B cell (primary cell): ENCODE data around the gene FCER1A. TPM values are rescaled to one million over a fixed set of nuclear protein-coding genes. Genes with fewer than 3 reads are reported as not detected.

ENCODE experiments used
- ATAC-seq: fragments of 200-7000 bp; cut with Tn5 transposase; one replicate; pipeline ENCODE4 v1.10.0; 2021; ENCODE audit warnings: low read depth, mild to moderate bottlenecking, moderate number of reproducible peaks, moderate library complexity
- CTCF ChIA-PET: fragments of 350-600 bp; sonication (Branson Sonifier 250); formaldehyde crosslinking; loops from one replicate; lab custom pipeline; 2021; ENCODE audit warnings: antibody characterized with exemption, inconsistent platforms; lab: Charles Lee
- POLR2A ChIA-PET: fragments of 350-600 bp; sonication (Branson Sonifier 250); formaldehyde crosslinking; loops from one replicate; lab custom pipeline; 2021; ENCODE audit warnings: antibody characterized with exemption; lab: Charles Lee
- DNase-seq: peaks from one replicate; pipeline ENCODE4 v3.0.0; 2013
- H2AFZ ChIP-seq: 2 replicates; pipeline ENCODE4 v1.6.1; 2012; ENCODE audit warnings: mild to moderate bottlenecking, low read depth, low read length; ENCODE audit not compliant: insufficient read depth, poor library complexity, severe bottlenecking
- H3K27ac ChIP-seq, 2 donors: 1 replicate in 1 of 2; 2 replicates in 1 of 2; pipeline ENCODE4 v1.5.1; 2012 to 2013; ENCODE audit warnings: low read length in 2 of 2, mild to moderate bottlenecking in 2 of 2, moderate library complexity in 1 of 2
- H3K27me3 ChIP-seq, 4 experiments: fragments of 200-600 bp in 1 of 4; sonication (generic) in 1 of 4; replicated peaks in 1 of 4; 1 replicate in 2 of 4; 2 replicates in 2 of 4; pipeline versions ENCODE4 v1.6.1 to v1.7.0; 2013 to 2016; ENCODE audit warnings: low read length in 3 of 4, mild to moderate bottlenecking in 2 of 4, mixed read lengths in 1 of 4, moderate library complexity in 1 of 4; ENCODE audit not compliant: insufficient read depth in 4 of 4, control insufficient read depth in 3 of 4; ENCODE audit errors: control extremely low read depth in 1 of 4
- H3K36me3 ChIP-seq, 2 experiments: replicated peaks in 1 of 2; 1 replicate in 1 of 2; 2 replicates in 1 of 2; pipeline versions ENCODE4 v1.6.1 to v1.7.1; 2013; ENCODE audit warnings: low read length in 1 of 2; ENCODE audit not compliant: insufficient read depth in 2 of 2, control insufficient read depth in 1 of 2; ENCODE audit errors: control extremely low read depth in 1 of 2, extremely low read depth in 1 of 2
- H3K4me1 ChIP-seq, 2 donors: fragments of 200-600 bp in 1 of 2; sonication (generic) in 1 of 2; 1 replicate in 1 of 2; 2 replicates in 1 of 2; pipeline versions ENCODE4 v1.5.1 to v1.6.1; 2013 to 2017; ENCODE audit warnings: low read length in 2 of 2; ENCODE audit not compliant: control insufficient read depth in 2 of 2, insufficient read depth in 2 of 2
- H3K4me2 ChIP-seq: replicated peaks from 2 replicates; pipeline ENCODE3; 2012; ENCODE audit warnings: mild to moderate bottlenecking, low read depth, low read length; ENCODE audit not compliant: poor library complexity, severe bottlenecking
- H3K4me3 ChIP-seq, 5 experiments: fragments of 200-600 bp in 1 of 5; sonication (generic) in 1 of 5; 1 replicate in 3 of 5; 2 replicates in 2 of 5; pipeline versions ENCODE4 v1.5.1 to v1.7.0; 2011 to 2016; ENCODE audit warnings: low read length in 4 of 5, mild to moderate bottlenecking in 4 of 5, low read depth in 2 of 5, control low read depth in 1 of 5, moderate library complexity in 1 of 5; ENCODE audit not compliant: insufficient read depth in 1 of 5; ENCODE audit errors: control extremely low read depth in 1 of 5, extremely low read depth in 1 of 5
- H3K79me2 ChIP-seq: fragments of 200-600 bp; sonication (generic); one replicate; pipeline ENCODE4 v1.6.0; 2016; ENCODE audit warnings: low read length; ENCODE audit not compliant: control insufficient read depth, insufficient read depth
- H3K9ac ChIP-seq: fragments of 200-600 bp; sonication (generic); 2 replicates; pipeline ENCODE4 v1.6.1; 2017; ENCODE audit warnings: mild to moderate bottlenecking, low read length, moderate library complexity
- H3K9me3 ChIP-seq, 3 donors: one replicate each; pipeline versions ENCODE4 v1.6.1 to v1.7.1; 2013; ENCODE audit warnings: low read length in 2 of 3; ENCODE audit not compliant: control insufficient read depth in 2 of 3, insufficient read depth in 1 of 3; ENCODE audit errors: control extremely low read depth in 1 of 3
- H4K20me1 ChIP-seq: 2 replicates; pipeline ENCODE4 v1.6.0; 2012; ENCODE audit warnings: mild to moderate bottlenecking, low read length; ENCODE audit not compliant: insufficient read depth, control insufficient read depth, poor library complexity, severe bottlenecking
- H3K27ac Mint-ChIP-seq: one replicate; pipeline ENCODE4 v1.8.0; 2021; ENCODE audit warnings: mixed read lengths
- H3K27me3 Mint-ChIP-seq: one replicate; pipeline ENCODE4 v1.8.0; 2021; ENCODE audit warnings: mixed read lengths
- H3K4me1 Mint-ChIP-seq: one replicate; pipeline ENCODE4 v1.8.0; 2021; ENCODE audit warnings: mixed read lengths
- H3K4me3 Mint-ChIP-seq: one replicate; pipeline ENCODE4 v1.8.0; 2021; ENCODE audit warnings: mixed read lengths
- H3K9me3 Mint-ChIP-seq: one replicate; pipeline ENCODE4 v1.8.0; 2022; ENCODE audit warnings: mixed read lengths; ENCODE audit not compliant: insufficient read depth
- EZH2 ChIP-seq: IDR thresholded peaks from 2 replicates; pipeline ENCODE4 v1.6.1; 2012; ENCODE audit warnings: borderline replicate concordance, low read depth, mild to moderate bottlenecking, moderate library complexity, low read length; ENCODE audit not compliant: insufficient read depth, poor library complexity, severe bottlenecking
- WGBS: methylation state at CpG from one replicate; pipeline ENCODE4 v1.1.5; 2013; ENCODE audit warnings: missing lambda C conversion rate; ENCODE audit not compliant: insufficient coverage; 5-methylcytosine and 5-hydroxymethylcytosine counted together
- intact Hi-C: fragments of 100-400 bp; cut with micrococcal nuclease; formaldehyde crosslinking; loops from one replicate; pipeline ENCODE4 v1.10.0; 2022
- polyA plus RNA-seq: library from polyadenylated mRNA; depleted of rRNA; stranded (reverse); fragments of >200 nt; gene quantifications from 2 replicates; pipeline ENCODE4 v1.2.3, GENCODE V29; 2012
- total RNA-seq, 2 donors: library from RNA; stranded (reverse); fragments of 120-200 nt in 1 of 2; gene quantifications; 1 replicate in 1 of 2; 2 replicates in 1 of 2; pipeline versions ENCODE4 v1.2.3 to v1.2.4, GENCODE V29; 2013 to 2022
- TF ChIP-seq, protein P1 (sequence below): fragments of 200-600 bp; IDR thresholded peaks from one replicate; pipeline ENCODE4 v1.8.0; 2022; ENCODE audit warnings: antibody characterized with exemption, mild to moderate bottlenecking

Gene FCER1A
- total and polyA plus RNA-seq, 2 donors (not counting 1 experiment from before 2014, with no cell fraction given): 0.69 TPM; not detected in 1

DNA sequence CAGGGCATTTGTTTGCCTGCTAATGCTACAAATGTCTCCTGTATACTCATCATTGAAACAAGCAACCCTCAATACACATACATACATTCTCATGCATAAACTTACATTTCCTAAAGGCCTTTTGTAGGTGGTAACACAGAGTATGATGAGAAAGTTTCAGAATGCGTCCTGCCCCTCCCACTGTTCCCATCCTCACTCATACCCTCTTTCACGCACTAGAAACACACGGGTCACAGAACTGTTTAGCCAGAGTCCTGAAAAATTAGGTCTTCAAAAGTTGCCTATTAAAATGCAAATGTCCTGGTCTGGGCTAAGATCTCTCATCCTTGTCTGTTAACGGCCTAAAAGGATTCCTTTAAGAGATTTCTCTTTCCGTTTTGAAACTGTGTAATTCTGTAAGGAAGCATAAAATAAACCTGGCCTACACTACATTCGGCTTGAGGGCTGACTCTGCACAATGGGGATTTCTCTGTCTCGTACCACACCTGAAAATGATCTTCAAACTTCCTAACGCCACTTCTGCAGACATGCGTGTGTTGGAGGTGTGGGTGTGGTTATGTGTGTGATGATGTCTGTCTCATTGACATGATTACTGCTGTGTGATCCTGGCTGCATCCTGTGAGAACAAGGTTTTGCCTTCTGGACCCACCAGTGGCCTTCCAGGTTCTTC is 5.3 kb upstream of the FCER1A start:
- no peak overlapping the region for H3K27ac ChIP-seq
- no peaks in the 10 kb centered on the region for H3K4me1 ChIP-seq
- no peaks in the 10 kb centered on the region for H4K20me1 ChIP-seq
- no peak overlapping the region for H3K27ac Mint-ChIP-seq
- TF ChIP-seq EZH2: no peak
- H3K27me3 ChIP-seq: peaks cover 0 to 8% (median 2%) of the 10 kb centered on the region in 4 experiments
- no peak overlapping the region for H2AFZ ChIP-seq
- H3K4me3 ChIP-seq: no peak overlapping the region
- intact Hi-C loops: no loop called here
- no peaks in the 10 kb centered on the region for H3K79me2 ChIP-seq
- no peak overlapping the region for H3K9ac ChIP-seq
- H3K27me3 Mint-ChIP-seq: peaks cover 3% of the 10 kb centered on the region
- no peaks in the 10 kb centered on the region for H3K9me3 Mint-ChIP-seq
- ATAC-seq (no peak), DNase-seq (no peak)
- POLR2A ChIA-PET: no interaction called here
- no peaks in the 10 kb centered on the region for H3K4me1 Mint-ChIP-seq
- no peaks in the 10 kb centered on the region for H3K9me3 ChIP-seq
- CTCF ChIA-PET: no interaction called here
- no peak overlapping the region for H3K4me2 ChIP-seq
- no peak overlapping the region for H3K4me3 Mint-ChIP-seq
- 94% methylated on average over 3 of the region's 9 CpGs for WGBS
- H3K36me3 ChIP-seq: no peaks in the 10 kb centered on the region

DNA sequence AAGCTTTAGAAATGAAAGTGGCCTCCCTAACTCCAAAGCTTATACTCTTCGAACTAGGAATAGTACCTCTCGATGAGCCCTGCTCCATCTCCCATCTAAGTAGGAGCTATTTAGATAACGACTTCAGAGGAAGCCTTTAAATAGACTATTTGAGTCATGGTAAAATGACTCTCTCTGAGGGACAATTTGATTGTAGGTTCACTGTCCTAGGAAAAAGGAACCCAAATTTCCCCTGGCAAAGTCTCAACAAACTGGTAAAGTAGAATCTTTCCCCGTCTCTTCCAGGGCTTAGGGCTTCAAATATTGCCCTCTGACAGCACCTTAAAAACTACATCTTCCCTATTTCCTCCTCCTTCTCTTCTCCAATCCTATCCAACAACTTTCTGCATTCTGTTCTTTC is 2.0 kb upstream of the FCER1A start:
- DNase-seq (no peak), ATAC-seq (no peak)
- Histone ChIP-seq H3K9me3 (no peaks in the 10 kb centered on the region), H4K20me1 (no peaks in the 10 kb centered on the region), H2AFZ (no peak overlapping the region), H3K36me3 (no peaks in the 10 kb centered on the region), H3K9ac (no peak overlapping the region), H3K4me2 (no peak overlapping the region), H3K79me2 (no peaks in the 10 kb centered on the region), H3K4me1 (no peaks in the 10 kb centered on the region), H3K27me3 (peaks cover 0 to 5% (median 0%) of the 10 kb centered on the region in 4 experiments), H3K4me3 (no peak overlapping the region), H3K27ac (no peak overlapping the region)
- Mint-ChIP-seq H3K27ac (no peak overlapping the region), H3K27me3 (peaks cover 9% of the 10 kb centered on the region), H3K4me1 (no peaks in the 10 kb centered on the region), H3K4me3 (no peak overlapping the region), H3K9me3 (no peaks in the 10 kb centered on the region)
- WGBS: 86% methylated on average over 1 of the region's 4 CpGs
- ChIA-PET POLR2A (no interaction called here), CTCF (no interaction called here)
- intact Hi-C loops: no loop called here
- no peak for TF ChIP-seq EZH2
- TF ChIP-seq, protein P1, sequence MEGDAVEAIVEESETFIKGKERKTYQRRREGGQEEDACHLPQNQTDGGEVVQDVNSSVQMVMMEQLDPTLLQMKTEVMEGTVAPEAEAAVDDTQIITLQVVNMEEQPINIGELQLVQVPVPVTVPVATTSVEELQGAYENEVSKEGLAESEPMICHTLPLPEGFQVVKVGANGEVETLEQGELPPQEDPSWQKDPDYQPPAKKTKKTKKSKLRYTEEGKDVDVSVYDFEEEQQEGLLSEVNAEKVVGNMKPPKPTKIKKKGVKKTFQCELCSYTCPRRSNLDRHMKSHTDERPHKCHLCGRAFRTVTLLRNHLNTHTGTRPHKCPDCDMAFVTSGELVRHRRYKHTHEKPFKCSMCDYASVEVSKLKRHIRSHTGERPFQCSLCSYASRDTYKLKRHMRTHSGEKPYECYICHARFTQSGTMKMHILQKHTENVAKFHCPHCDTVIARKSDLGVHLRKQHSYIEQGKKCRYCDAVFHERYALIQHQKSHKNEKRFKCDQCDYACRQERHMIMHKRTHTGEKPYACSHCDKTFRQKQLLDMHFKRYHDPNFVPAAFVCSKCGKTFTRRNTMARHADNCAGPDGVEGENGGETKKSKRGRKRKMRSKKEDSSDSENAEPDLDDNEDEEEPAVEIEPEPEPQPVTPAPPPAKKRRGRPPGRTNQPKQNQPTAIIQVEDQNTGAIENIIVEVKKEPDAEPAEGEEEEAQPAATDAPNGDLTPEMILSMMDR: no peak
